Loucy (cell line): ENCODE results near the gene SDC1.

Source experiments
- H2AFZ ChIP-seq: fragments of 200-600 bp; sonication (generic); 2 replicates; pipeline ENCODE4 v1.6.0; 2016; ENCODE audit warnings: antibody characterized with exemption, mild to moderate bottlenecking, low read length, moderate library complexity
- H3F3A ChIP-seq: fragments of 200-600 bp; 2 replicates; pipeline ENCODE4 v1.6.0; 2016; ENCODE audit warnings: antibody characterized with exemption, low read depth, mild to moderate bottlenecking
- H3K27me3 ChIP-seq: fragments of 200-600 bp; sonication (generic); 2 replicates; pipeline ENCODE4 v1.6.1; 2014; ENCODE audit warnings: low read length, mild to moderate bottlenecking; ENCODE audit not compliant: insufficient read depth, poor library complexity, severe bottlenecking
- H3K36me3 ChIP-seq: fragments of 200-600 bp; sonication (generic); 2 replicates; pipeline ENCODE4 v1.6.1; 2016; ENCODE audit warnings: low read length; ENCODE audit not compliant: insufficient read depth
- H3K4me1 ChIP-seq: fragments of 200-600 bp; sonication (generic); 2 replicates; pipeline ENCODE4 v1.5.1; 2014; ENCODE audit warnings: low read length, mild to moderate bottlenecking; ENCODE audit not compliant: insufficient read depth, poor library complexity, severe bottlenecking
- H3K4me2 ChIP-seq: fragments of 200-600 bp; sonication (generic); 2 replicates; pipeline ENCODE4 v1.6.0; 2014; ENCODE audit warnings: antibody characterized with exemption, low read length, low read depth, mild to moderate bottlenecking; ENCODE audit not compliant: poor library complexity, severe bottlenecking
- H3K4me3 ChIP-seq: fragments of 200-600 bp; sonication (generic); 2 replicates; pipeline ENCODE4 v1.5.1; 2014; ENCODE audit warnings: low read length, mild to moderate bottlenecking, mixed read lengths; ENCODE audit not compliant: poor library complexity, severe bottlenecking
- H3K79me2 ChIP-seq: fragments of 200-600 bp; sonication (generic); 2 replicates; pipeline ENCODE4 v1.6.1; 2014; ENCODE audit warnings: low read length; ENCODE audit not compliant: insufficient read depth
- H3K9ac ChIP-seq: fragments of 200-600 bp; sonication (generic); 2 replicates; pipeline ENCODE4 v1.6.0; 2014; ENCODE audit warnings: mild to moderate bottlenecking, low read depth, low read length, moderate library complexity; ENCODE audit not compliant: poor library complexity, severe bottlenecking
- H3K9me2 ChIP-seq: fragments of 200-600 bp; sonication (generic); replicated peaks from 2 replicates; pipeline ENCODE4 v1.6.1; 2016; ENCODE audit warnings: low read depth, low read length, mixed read lengths
- H3K9me3 ChIP-seq: fragments of 200-600 bp; sonication (generic); 2 replicates; pipeline ENCODE4 v1.6.1; 2014; ENCODE audit warnings: mild to moderate bottlenecking, antibody characterized with exemption, low read length, low read depth; ENCODE audit not compliant: insufficient read depth
- H4K20me1 ChIP-seq: fragments of 200-600 bp; sonication (generic); 2 replicates; pipeline ENCODE4 v1.6.0; 2014; ENCODE audit warnings: antibody characterized with exemption, low read length, mild to moderate bottlenecking; ENCODE audit not compliant: insufficient read depth, poor library complexity, severe bottlenecking
- CTCF ChIP-seq: fragments of 200-600 bp; sonication (generic); conservative IDR thresholded peaks from 2 replicates; pipeline ENCODE4 v1.5.1; 2014; ENCODE audit warnings: mild to moderate bottlenecking, antibody characterized with exemption, low read length
- EZH2phosphoT487 ChIP-seq: fragments of 200-600 bp; IDR thresholded peaks from 2 replicates; pipeline ENCODE4 v1.6.1; 2018; ENCODE audit warnings: antibody characterized with exemption, mild to moderate bottlenecking, moderate library complexity, borderline replicate concordance

Gene SDC1

GRCh38 chr2:20222769-20223406, 2.0 kb downstream of the SDC1 start:
- Histone ChIP-seq H3K4me1 (no peaks in the 10 kb centered on the region), H3F3A (no peaks in the 10 kb centered on the region), H3K9me3 (no peaks in the 10 kb centered on the region), H3K36me3 (no peaks in the 10 kb centered on the region), H3K27me3 (no peaks in the 10 kb centered on the region), H2AFZ (no peak overlapping the region), H3K79me2 (no peaks in the 10 kb centered on the region), H3K9ac (no peak overlapping the region), H3K9me2 (no peaks in the 10 kb centered on the region), H4K20me1 (no peaks in the 10 kb centered on the region), H3K4me3 (no peak overlapping the region), H3K4me2 (no peak overlapping the region)
- TF ChIP-seq CTCF: no peak
- no peak for TF ChIP-seq EZH2phosphoT487

- no peaks in the 10 kb centered on the region for H3K27me3 ChIP-seq
- H3K4me3 ChIP-seq: no peak overlapping the region
- no peak overlapping the region for H3K4me2 ChIP-seq
- TF ChIP-seq CTCF (no peak), EZH2phosphoT487 (no peak)
- no peak overlapping the region for H2AFZ ChIP-seq
- no peak overlapping the region for H3K9ac ChIP-seq
- H3K4me1 ChIP-seq: no peaks in the 10 kb centered on the region
- H3K36me3 ChIP-seq: no peaks in the 10 kb centered on the region
- H3F3A ChIP-seq: no peaks in the 10 kb centered on the region
- no peaks in the 10 kb centered on the region for H3K9me2 ChIP-seq
- H3K9me3 ChIP-seq: no peaks in the 10 kb centered on the region
- no peaks in the 10 kb centered on the region for H3K79me2 ChIP-seq
- H4K20me1 ChIP-seq: no peaks in the 10 kb centered on the region
Observed at GRCh38 chr2:20222014-20222768, 2.7 kb downstream of the SDC1 start.

- Histone ChIP-seq H2AFZ (no peak overlapping the region), H3K9me2 (no peaks in the 10 kb centered on the region), H3K36me3 (no peaks in the 10 kb centered on the region), H3K4me2 (no peak overlapping the region), H4K20me1 (no peaks in the 10 kb centered on the region), H3K79me2 (no peaks in the 10 kb centered on the region), H3K27me3 (no peaks in the 10 kb centered on the region), H3K4me1 (no peaks in the 10 kb centered on the region), H3F3A (no peaks in the 10 kb centered on the region), H3K9me3 (no peaks in the 10 kb centered on the region), H3K9ac (no peak overlapping the region), H3K4me3 (no peak overlapping the region)
- no peak for TF ChIP-seq CTCF
- TF ChIP-seq EZH2phosphoT487: no peak
Observed at GRCh38 chr2:20221555-20221973, 3.4 kb downstream of the SDC1 start.
